ENCODE measurements around the gene PPP1R3F. TPM values are rescaled to one million over a fixed set of nuclear protein-coding genes. Genes with fewer than 3 reads are reported as not detected.

PPP1R3F gene
- polyA plus RNA-seq (2013, experiment 1 of 2; ENCODE audit: insufficient read length), result 3.2 TPM
- polyA plus RNA-seq (2013, experiment 2 of 2; ENCODE audit: insufficient read length), result 3.8 TPM

GRCh38 chrX:49269767-49270248, at the start of gene PPP1R3F:
Gene PPP1R3F (plus strand): TSS chrX:49269793. CDS start chrX:49269870, 77 bp downstream.
- DNase-seq, result no peak

GRCh38 chrX:49220100-49220499, 49.5 kb upstream of the PPP1R3F start:
- DNase-seq, result no peak

GRCh38 chrX:49221868-49222267, 47.7 kb upstream of the PPP1R3F start:
- no peak for DNase-seq

- DNase-seq, result no peak
Measured at GRCh38 chrX:49225858-49226257, 43.7 kb upstream of the PPP1R3F start.

GRCh38 chrX:49226946-49227345, 42.6 kb upstream of the PPP1R3F start:
- no peak for DNase-seq

- DNase-seq, result no peak
Measured at GRCh38 chrX:49227726-49228125, 41.9 kb upstream of the PPP1R3F start.

GRCh38 chrX:49228185-49228584, 41.4 kb upstream of the PPP1R3F start:
- no peak for DNase-seq

GRCh38 chrX:49230500-49231232, 38.9 kb upstream of the PPP1R3F start:
- peak; percentile 5 for DNase-seq

- DNase-seq, result no peak
Measured at GRCh38 chrX:49231333-49232000, 38.1 kb upstream of the PPP1R3F start.

- DNase-seq, result no peak
Measured at GRCh38 chrX:49232525-49232924, 37.1 kb upstream of the PPP1R3F start.

- no peak for DNase-seq
Measured at GRCh38 chrX:49233176-49233575, 36.4 kb upstream of the PPP1R3F start, which contains the start of gene CACNA1F. Gene CACNA1F (minus strand): TSS chrX:49233340. CDS start chrX:49233309, 31 bp downstream.

GRCh38 chrX:49233887-49234555, 35.6 kb upstream of the PPP1R3F start:
- no peak for DNase-seq

- no peak for DNase-seq
Measured at GRCh38 chrX:49237060-49237459, 32.5 kb upstream of the PPP1R3F start.

GRCh38 chrX:49238735-49239134, 30.9 kb upstream of the PPP1R3F start:
- no peak for DNase-seq

- no peak for DNase-seq
Measured at GRCh38 chrX:49242545-49243066, 27.0 kb upstream of the PPP1R3F start.

- DNase-seq, result no peak
Measured at GRCh38 chrX:49243166-49243565, 26.4 kb upstream of the PPP1R3F start.

- DNase-seq, result no peak
Measured at GRCh38 chrX:49244207-49244606, 25.4 kb upstream of the PPP1R3F start.

- DNase-seq, result no peak
Measured at GRCh38 chrX:49246541-49246940, 23.1 kb upstream of the PPP1R3F start.

GRCh38 chrX:49247346-49247745, 22.2 kb upstream of the PPP1R3F start:
- DNase-seq, result no peak

- no peak for DNase-seq
Measured at GRCh38 chrX:49247916-49248811, 21.4 kb upstream of the PPP1R3F start.

GRCh38 chrX:49249071-49249470, 20.5 kb upstream of the PPP1R3F start:
- DNase-seq, result no peak

- no peak for DNase-seq
Measured at GRCh38 chrX:49249616-49250015, 20.0 kb upstream of the PPP1R3F start.
